ENCODE data around the gene TMBIM4.

TMBIM4 gene

DNA sequence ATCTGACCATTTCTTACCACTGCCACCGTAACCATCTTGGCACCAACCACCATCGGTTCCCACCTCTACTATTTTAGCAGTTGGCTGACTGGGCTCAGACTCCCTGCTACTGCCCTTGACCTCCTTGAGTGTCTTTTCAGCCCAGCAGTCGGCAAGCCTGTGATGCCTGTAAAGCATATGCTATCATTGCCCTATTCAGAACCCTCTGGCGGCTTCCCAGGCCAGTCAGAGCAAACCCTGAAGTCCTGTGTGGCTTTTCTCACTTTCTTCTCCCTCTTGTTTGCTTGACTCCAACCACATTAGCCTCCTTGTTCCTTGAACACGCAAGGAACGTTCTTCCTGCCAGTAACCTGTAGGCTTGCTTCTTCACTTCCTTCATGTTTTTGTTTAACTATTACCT, 25.4 kb upstream of the TMBIM4 start:
- H3K4me3 ChIP-seq (ENCODE audit: insufficient read depth in 1 of 2, low read depth in 1 of 2, low read length in 2 of 2) = no peak overlapping the region
- no peak overlapping the region for H3K14ac ChIP-seq (ENCODE audit: low read length in 2 of 2)
- no peak overlapping the region for H3K4ac ChIP-seq (ENCODE audit: low read depth in 1 of 2, low read length in 2 of 2)
- no peak overlapping the region for H2BK12ac ChIP-seq (ENCODE audit: low read length in 2 of 2)
- no peak overlapping the region for H4K8ac ChIP-seq (ENCODE audit: low read length)
- peaks cover 3% of the 10 kb centered on the region for H3K9me3 ChIP-seq (ENCODE audit: control insufficient read depth, low read length)
- no peak overlapping the region for H2BK5ac ChIP-seq (ENCODE audit: low read depth, low read length, poor library complexity, severe bottlenecking)
- H3K79me1 ChIP-seq (replicated peaks; ENCODE audit: low read length, poor library complexity, severe bottlenecking) = no peaks in the 10 kb centered on the region
- no peak overlapping the region for H3K23ac ChIP-seq (ENCODE audit: low read length in 2 of 2)
- no peak for DNase-seq
- peaks cover 0 to 14% of the 10 kb centered on the region in 2 experiments for H3K27me3 ChIP-seq (ENCODE audit: control insufficient read depth in 1 of 2, insufficient read depth in 1 of 2, low read length in 2 of 2)
- H2BK120ac ChIP-seq (ENCODE audit: low read depth, low read length) = no peak overlapping the region
- H3K9ac ChIP-seq (ENCODE audit: low read length) = no peak overlapping the region
- no peak overlapping the region for H3K4me2 ChIP-seq (ENCODE audit: low read length, poor library complexity, severe bottlenecking)
- H3K27ac ChIP-seq (ENCODE audit: low read length, poor library complexity, severe bottlenecking) = no peak overlapping the region
- 90% methylated on average over 6 of the region's 6 CpGs for WGBS
- no peak overlapping the region for H4K91ac ChIP-seq (ENCODE audit: low read length)
- no peaks in the 10 kb centered on the region for H3K4me1 ChIP-seq (ENCODE audit: control insufficient read depth, insufficient read depth, low read depth, low read length)
- H3K36me3 ChIP-seq (ENCODE audit: control insufficient read depth in 1 of 2, insufficient read depth in 2 of 2, low read depth in 1 of 2, low read length in 2 of 2) = peaks cover 0 to 6% of the 10 kb centered on the region in 2 experiments
- no peak overlapping the region for H2AFZ ChIP-seq (ENCODE audit: low read depth, low read length)
- H2BK15ac ChIP-seq (ENCODE audit: low read depth, poor library complexity, severe bottlenecking) = no peak overlapping the region
- no peak overlapping the region for H3K18ac ChIP-seq (ENCODE audit: low read depth in 1 of 2, low read length in 2 of 2)
- H2AK5ac ChIP-seq (ENCODE audit: low read length, severe bottlenecking) = no peak overlapping the region

GRCh38 chr12:66194122-66194521, 24.3 kb upstream of the TMBIM4 start:
- H3K27ac ChIP-seq (ENCODE audit: low read length, poor library complexity, severe bottlenecking) = no peak overlapping the region
- H3K79me1 ChIP-seq (replicated peaks; ENCODE audit: low read length, poor library complexity, severe bottlenecking) = no peaks in the 10 kb centered on the region
- H3K14ac ChIP-seq (ENCODE audit: low read length in 2 of 2) = no peak overlapping the region
- H3K9ac ChIP-seq (ENCODE audit: low read length) = no peak overlapping the region
- no peak overlapping the region for H3K23ac ChIP-seq (ENCODE audit: low read length in 2 of 2)
- H2AK5ac ChIP-seq (ENCODE audit: low read length, severe bottlenecking) = no peak overlapping the region
- H3K9me3 ChIP-seq (ENCODE audit: control insufficient read depth, low read length) = no peaks in the 10 kb centered on the region
- H4K8ac ChIP-seq (ENCODE audit: low read length) = no peak overlapping the region
- H2BK12ac ChIP-seq (ENCODE audit: low read length in 2 of 2) = no peak overlapping the region
- peaks cover 0 to 20% of the 10 kb centered on the region in 2 experiments for H3K27me3 ChIP-seq (ENCODE audit: control insufficient read depth in 1 of 2, insufficient read depth in 1 of 2, low read length in 2 of 2)
- no peak overlapping the region for H2BK120ac ChIP-seq (ENCODE audit: low read depth, low read length)
- H4K91ac ChIP-seq (ENCODE audit: low read length) = no peak overlapping the region
- no peak overlapping the region for H3K4me3 ChIP-seq (ENCODE audit: insufficient read depth in 1 of 2, low read depth in 1 of 2, low read length in 2 of 2)
- no peak for DNase-seq
- peaks cover 0 to 6% of the 10 kb centered on the region in 2 experiments for H3K36me3 ChIP-seq (ENCODE audit: control insufficient read depth in 1 of 2, insufficient read depth in 2 of 2, low read depth in 1 of 2, low read length in 2 of 2)
- H2BK15ac ChIP-seq (ENCODE audit: low read depth, poor library complexity, severe bottlenecking) = no peak overlapping the region
- no peak overlapping the region for H3K4me2 ChIP-seq (ENCODE audit: low read length, poor library complexity, severe bottlenecking)
- H3K4ac ChIP-seq (ENCODE audit: low read depth in 1 of 2, low read length in 2 of 2) = no peak overlapping the region
- H2AFZ ChIP-seq (ENCODE audit: low read depth, low read length) = no peak overlapping the region
- peaks cover 4% of the 10 kb centered on the region for H3K4me1 ChIP-seq (ENCODE audit: control insufficient read depth, insufficient read depth, low read depth, low read length)
- H3K18ac ChIP-seq (ENCODE audit: low read depth in 1 of 2, low read length in 2 of 2) = no peak overlapping the region
- 90% methylated on average over 2 of the region's 2 CpGs for WGBS
- no peak overlapping the region for H2BK5ac ChIP-seq (ENCODE audit: low read depth, low read length, poor library complexity, severe bottlenecking)

DNA sequence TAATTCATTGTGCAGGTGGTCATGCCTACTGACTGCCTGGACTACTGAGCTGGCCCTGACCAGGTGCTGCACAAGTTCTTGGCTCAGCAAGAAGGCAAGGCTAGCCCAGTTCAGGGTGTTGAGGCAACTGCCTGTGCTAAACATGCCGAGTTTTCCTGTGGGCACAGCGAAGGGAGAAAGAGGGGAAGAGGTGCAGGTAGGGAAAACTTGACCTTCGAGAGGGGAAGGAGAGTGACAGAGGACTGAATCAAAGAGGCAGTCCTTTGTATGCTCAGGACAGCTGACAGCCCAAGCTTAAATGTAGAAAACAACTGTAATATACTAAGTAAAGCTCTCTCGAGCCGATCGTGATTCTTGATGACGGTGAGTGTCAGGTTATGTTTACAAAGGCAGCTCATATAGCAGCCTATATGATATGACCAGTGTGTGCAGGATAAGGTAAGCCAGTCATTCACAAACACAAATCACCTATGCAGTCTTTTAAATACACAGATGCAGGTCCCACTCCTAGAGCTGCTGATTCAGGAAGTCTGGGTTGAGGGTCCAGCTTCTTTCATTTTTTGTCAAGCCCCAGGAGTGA, 21.8 kb upstream of the TMBIM4 start:
- H3K27me3 ChIP-seq (ENCODE audit: control insufficient read depth in 1 of 2, insufficient read depth in 1 of 2, low read length in 2 of 2) = peaks cover 0 to 40% of the 10 kb centered on the region in 2 experiments
- H3K4me1 ChIP-seq (ENCODE audit: control insufficient read depth, insufficient read depth, low read depth, low read length) = peaks cover 9% of the 10 kb centered on the region
- H3K27ac ChIP-seq (ENCODE audit: low read length, poor library complexity, severe bottlenecking) = no peak overlapping the region
- H2AFZ ChIP-seq (ENCODE audit: low read depth, low read length) = no peak overlapping the region
- H3K4me2 ChIP-seq (ENCODE audit: low read length, poor library complexity, severe bottlenecking) = no peak overlapping the region
- H2BK12ac ChIP-seq (ENCODE audit: low read length in 2 of 2) = no peak overlapping the region
- H3K79me1 ChIP-seq (replicated peaks; ENCODE audit: low read length, poor library complexity, severe bottlenecking) = no peaks in the 10 kb centered on the region
- H3K4me3 ChIP-seq (ENCODE audit: insufficient read depth in 1 of 2, low read depth in 1 of 2, low read length in 2 of 2) = no peak overlapping the region
- no peak for DNase-seq
- H3K9ac ChIP-seq (ENCODE audit: low read length) = no peak overlapping the region
- no peak overlapping the region for H3K4ac ChIP-seq (ENCODE audit: low read depth in 1 of 2, low read length in 2 of 2)
- H3K23ac ChIP-seq (ENCODE audit: low read length in 2 of 2) = no peak overlapping the region
- no peak overlapping the region for H2AK5ac ChIP-seq (ENCODE audit: low read length, severe bottlenecking)
- H2BK5ac ChIP-seq (ENCODE audit: low read depth, low read length, poor library complexity, severe bottlenecking) = no peak overlapping the region
- H4K91ac ChIP-seq (ENCODE audit: low read length) = peak overlapping the region; percentile 25
- H2BK120ac ChIP-seq (ENCODE audit: low read depth, low read length) = no peak overlapping the region
- no peaks in the 10 kb centered on the region for H3K9me3 ChIP-seq (ENCODE audit: control insufficient read depth, low read length)
- H3K14ac ChIP-seq (ENCODE audit: low read length in 2 of 2) = no peak overlapping the region
- H3K18ac ChIP-seq (ENCODE audit: low read depth in 1 of 2, low read length in 2 of 2) = no peak overlapping the region
- peaks cover 0 to 6% of the 10 kb centered on the region in 2 experiments for H3K36me3 ChIP-seq (ENCODE audit: control insufficient read depth in 1 of 2, insufficient read depth in 2 of 2, low read depth in 1 of 2, low read length in 2 of 2)
- no peak overlapping the region for H4K8ac ChIP-seq (ENCODE audit: low read length)
- 91% methylated on average over 3 of the region's 7 CpGs for WGBS
- no peak overlapping the region for H2BK15ac ChIP-seq (ENCODE audit: low read depth, poor library complexity, severe bottlenecking)

- H3K4me3 ChIP-seq (ENCODE audit: insufficient read depth in 1 of 2, low read depth in 1 of 2, low read length in 2 of 2) = peak overlapping the region in 1 of 2 experiments; percentile 84
- H2BK12ac ChIP-seq (ENCODE audit: low read length in 2 of 2) = no peak overlapping the region
- no peaks in the 10 kb centered on the region for H3K9me3 ChIP-seq (ENCODE audit: control insufficient read depth, low read length)
- no peak overlapping the region for H3K23ac ChIP-seq (ENCODE audit: low read length in 2 of 2)
- H2BK15ac ChIP-seq (ENCODE audit: low read depth, poor library complexity, severe bottlenecking) = no peak overlapping the region
- H3K27me3 ChIP-seq (ENCODE audit: control insufficient read depth in 1 of 2, insufficient read depth in 1 of 2, low read length in 2 of 2) = peaks cover 0 to 42% of the 10 kb centered on the region in 2 experiments
- H3K79me1 ChIP-seq (replicated peaks; ENCODE audit: low read length, poor library complexity, severe bottlenecking) = no peaks in the 10 kb centered on the region
- no peak overlapping the region for H4K91ac ChIP-seq (ENCODE audit: low read length)
- H3K18ac ChIP-seq (ENCODE audit: low read depth in 1 of 2, low read length in 2 of 2) = no peak overlapping the region
- H4K8ac ChIP-seq (ENCODE audit: low read length) = no peak overlapping the region
- H2AK5ac ChIP-seq (ENCODE audit: low read length, severe bottlenecking) = no peak overlapping the region
- H3K14ac ChIP-seq (ENCODE audit: low read length in 2 of 2) = no peak overlapping the region
- H2BK120ac ChIP-seq (ENCODE audit: low read depth, low read length) = no peak overlapping the region
- WGBS = 100% methylated on average over 1 of the region's 1 CpG
- no peak overlapping the region for H3K4ac ChIP-seq (ENCODE audit: low read depth in 1 of 2, low read length in 2 of 2)
- peaks cover 0 to 6% of the 10 kb centered on the region in 2 experiments for H3K36me3 ChIP-seq (ENCODE audit: control insufficient read depth in 1 of 2, insufficient read depth in 2 of 2, low read depth in 1 of 2, low read length in 2 of 2)
- no peak for DNase-seq
- no peak overlapping the region for H2BK5ac ChIP-seq (ENCODE audit: low read depth, low read length, poor library complexity, severe bottlenecking)
- H3K27ac ChIP-seq (ENCODE audit: low read length, poor library complexity, severe bottlenecking) = no peak overlapping the region
- H3K4me1 ChIP-seq (ENCODE audit: control insufficient read depth, insufficient read depth, low read depth, low read length) = peaks cover 9% of the 10 kb centered on the region
- H3K9ac ChIP-seq (ENCODE audit: low read length) = peak overlapping the region; percentile 92
- no peak overlapping the region for H2AFZ ChIP-seq (ENCODE audit: low read depth, low read length)
- H3K4me2 ChIP-seq (ENCODE audit: low read length, poor library complexity, severe bottlenecking) = no peak overlapping the region
These were observed 20.9 kb upstream of the TMBIM4 start for GRCh38 chr12:66190519-66191370.

Measured in mesenchymal stem cell (in vitro differentiated cells and primary cell).